ENCODE results near the gene LRRC4C. TPM values are rescaled to one million over a fixed set of nuclear protein-coding genes. Genes with fewer than 3 reads are reported as not detected.

Gene LRRC4C
- total RNA-seq, 4 donors from 2014 or later: 0.19 to 1.1 TPM; not detected in 2

- H3K4me3 ChIP-seq (ENCODE audit: low read depth, poor library complexity, severe bottlenecking): no peak overlapping the region
- WGBS, 2 donors: 66 to 73% methylated on average over 3 of the region's 3 CpGs
- DNase-seq (ENCODE audit: low spot score in 2 of 2): no peak
- TF ChIP-seq CTCF (IDR thresholded peaks at IDR 0.05) (no peak), POLR2A (IDR thresholded peaks at IDR 0.05) (no peak)
- intact Hi-C loops (cut with DNase I; ENCODE audit: low total_unique reads): no loop called here
Observed at GRCh38 chr11:41116970-41117369, 342.5 kb downstream of the LRRC4C start.

DNA sequence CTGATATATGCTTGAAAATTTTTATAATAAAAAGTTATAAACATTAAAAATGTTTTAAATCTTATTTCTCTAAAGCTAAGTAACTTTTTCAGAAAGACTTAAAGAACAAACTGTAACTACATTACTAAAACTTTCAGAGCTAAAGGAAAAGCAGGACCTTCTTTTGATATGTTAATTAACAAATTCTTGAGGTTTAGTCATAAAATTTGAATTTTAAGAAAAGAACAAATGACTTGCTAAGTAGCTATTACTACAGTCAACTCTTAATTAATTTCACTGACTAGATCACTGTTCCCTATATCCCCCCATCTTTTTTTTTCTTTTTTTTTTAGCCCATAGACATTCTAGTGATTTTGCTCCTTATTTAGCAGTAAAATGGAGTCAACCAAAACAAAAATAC lies 344.4 kb downstream of the LRRC4C start:
- intact Hi-C loops (cut with DNase I; ENCODE audit: low total_unique reads): no loop called here
- no peak overlapping the region for H3K4me3 ChIP-seq (ENCODE audit: low read depth, poor library complexity, severe bottlenecking)
- TF ChIP-seq POLR2A (IDR thresholded peaks at IDR 0.05): no peak
- TF ChIP-seq CTCF (IDR thresholded peaks at IDR 0.05): no peak
- DNase-seq (ENCODE audit: low spot score in 2 of 2): no peak

- no peak for TF ChIP-seq CTCF (IDR thresholded peaks at IDR 0.05)
- no peak for TF ChIP-seq POLR2A (IDR thresholded peaks at IDR 0.05)
- no peak for DNase-seq (ENCODE audit: low spot score in 2 of 2)
- WGBS, 2 donors: 74 to 75% methylated on average over 2 of the region's 2 CpGs
- no peak overlapping the region for H3K4me3 ChIP-seq (ENCODE audit: low read depth, poor library complexity, severe bottlenecking)
- intact Hi-C loops (cut with DNase I; ENCODE audit: low total_unique reads): no loop called here
Observed at GRCh38 chr11:41113160-41113559, 346.3 kb downstream of the LRRC4C start.

GRCh38 chr11:41110527-41110926 lies 348.9 kb downstream of the LRRC4C start:
- H3K4me3 ChIP-seq (ENCODE audit: low read depth, poor library complexity, severe bottlenecking): no peak overlapping the region
- intact Hi-C loops (cut with DNase I; ENCODE audit: low total_unique reads): no loop called here
- TF ChIP-seq CTCF (IDR thresholded peaks at IDR 0.05): no peak
- no peak for TF ChIP-seq POLR2A (IDR thresholded peaks at IDR 0.05)
- WGBS, 2 donors: 75 to 76% methylated on average over 4 of the region's 4 CpGs
- DNase-seq (ENCODE audit: low spot score in 2 of 2): no peak

DNA sequence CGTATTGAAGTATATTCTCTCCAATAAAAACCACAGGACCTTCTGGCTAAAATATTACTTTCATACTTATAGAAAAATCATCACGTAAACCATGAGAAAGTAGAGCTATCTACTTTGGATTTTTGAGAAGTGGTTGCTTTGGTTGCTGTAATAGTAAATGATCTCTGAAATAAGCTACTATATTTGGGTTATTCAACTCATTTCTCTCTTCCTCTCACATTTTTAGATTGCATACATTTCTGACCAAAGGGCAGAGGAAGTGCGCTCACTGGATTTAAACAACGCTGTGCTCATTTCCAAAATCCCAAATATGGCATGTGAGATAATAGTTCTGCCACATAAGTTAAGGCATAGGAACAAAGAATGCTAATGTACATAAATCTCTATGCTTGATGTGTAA lies 357.0 kb downstream of the LRRC4C start:
- WGBS, 2 donors: 89 to 90% methylated on average over 4 of the region's 4 CpGs
- TF ChIP-seq CTCF (IDR thresholded peaks at IDR 0.05) (no peak), POLR2A (IDR thresholded peaks at IDR 0.05) (no peak)
- intact Hi-C loops (cut with DNase I; ENCODE audit: low total_unique reads): no loop called here
- no peak overlapping the region for H3K4me3 ChIP-seq (ENCODE audit: low read depth, poor library complexity, severe bottlenecking)
- DNase-seq (ENCODE audit: low spot score in 2 of 2): no peak

GRCh38 chr11:41099654-41100053 lies 359.8 kb downstream of the LRRC4C start:
- TF ChIP-seq CTCF (IDR thresholded peaks at IDR 0.05) (no peak), POLR2A (IDR thresholded peaks at IDR 0.05) (no peak)
- 61 to 70% methylated on average over 1 of the region's 1 CpG for WGBS, 2 donors
- H3K4me3 ChIP-seq (ENCODE audit: low read depth, poor library complexity, severe bottlenecking): no peak overlapping the region
- DNase-seq (ENCODE audit: low spot score in 2 of 2): no peak
- intact Hi-C loops (cut with DNase I; ENCODE audit: low total_unique reads): no loop called here
